Rectal smooth muscle tissue (tissue), 1 donor: ENCODE measurements around the gene STXBP3.

Source experiments
- H3K27ac ChIP-seq: one replicate; pipeline ENCODE4 v1.7.0; 2013; ENCODE audit warnings: low read depth, low read length, inconsistent platforms
- H3K27me3 ChIP-seq: one replicate; pipeline ENCODE4 v1.7.0; 2013; ENCODE audit warnings: low read length; ENCODE audit not compliant: control insufficient read depth, insufficient read depth
- H3K36me3 ChIP-seq: one replicate; pipeline ENCODE4 v1.7.0; 2013; ENCODE audit warnings: low read length; ENCODE audit not compliant: control insufficient read depth, insufficient read depth
- H3K4me1 ChIP-seq: one replicate; pipeline ENCODE4 v1.7.0; 2013; ENCODE audit warnings: low read length; ENCODE audit not compliant: control insufficient read depth, insufficient read depth
- H3K4me3 ChIP-seq: one replicate; pipeline ENCODE4 v1.7.0; 2013; ENCODE audit warnings: low read length
- H3K9ac ChIP-seq: one replicate; pipeline ENCODE4 v1.7.0; 2013; ENCODE audit warnings: low read length

The STXBP3 gene

DNA sequence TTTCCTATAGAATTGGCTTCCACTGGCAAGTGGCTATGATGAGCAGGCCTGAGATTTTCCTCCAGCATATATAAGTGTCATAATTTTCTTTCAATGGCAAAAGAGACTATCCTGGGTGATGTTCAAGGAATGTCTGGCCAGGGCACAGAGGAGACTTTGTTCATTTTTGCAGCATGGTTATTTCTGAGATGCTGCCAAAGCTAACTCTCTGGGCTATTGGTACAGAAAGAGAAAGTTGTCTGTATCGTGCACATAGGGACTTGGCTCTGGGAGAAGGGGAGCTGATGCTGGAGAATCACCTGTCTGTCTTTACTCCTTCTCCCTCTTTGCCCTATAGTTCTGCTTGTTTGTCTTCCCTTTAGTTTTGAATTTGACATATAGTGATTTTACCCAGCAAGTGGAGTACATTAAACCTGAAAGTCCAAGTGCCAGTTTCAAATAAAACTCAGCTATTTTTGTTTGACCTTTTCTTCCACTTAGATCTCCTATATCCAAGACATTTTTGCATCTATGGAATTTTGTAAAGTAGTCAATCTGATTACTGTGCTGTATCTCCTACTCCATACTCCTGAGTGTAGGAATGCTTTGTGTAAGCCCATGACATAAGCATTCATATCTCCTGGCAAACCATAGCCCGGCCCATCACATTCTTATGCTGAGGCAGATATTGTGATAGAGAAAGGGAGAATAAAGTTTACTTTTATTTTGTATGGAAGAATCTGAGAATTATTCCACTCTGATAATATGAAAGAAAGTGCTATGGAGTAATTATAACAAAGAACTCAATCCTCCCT, 29.8 kb upstream of the STXBP3 start:
- no peak overlapping the region for H3K9ac ChIP-seq
- H3K4me3 ChIP-seq: no peak overlapping the region
- no peaks in the 10 kb centered on the region for H3K4me1 ChIP-seq
- H3K27ac ChIP-seq: no peak overlapping the region
- H3K27me3 ChIP-seq: no peaks in the 10 kb centered on the region
- H3K36me3 ChIP-seq: no peaks in the 10 kb centered on the region

DNA sequence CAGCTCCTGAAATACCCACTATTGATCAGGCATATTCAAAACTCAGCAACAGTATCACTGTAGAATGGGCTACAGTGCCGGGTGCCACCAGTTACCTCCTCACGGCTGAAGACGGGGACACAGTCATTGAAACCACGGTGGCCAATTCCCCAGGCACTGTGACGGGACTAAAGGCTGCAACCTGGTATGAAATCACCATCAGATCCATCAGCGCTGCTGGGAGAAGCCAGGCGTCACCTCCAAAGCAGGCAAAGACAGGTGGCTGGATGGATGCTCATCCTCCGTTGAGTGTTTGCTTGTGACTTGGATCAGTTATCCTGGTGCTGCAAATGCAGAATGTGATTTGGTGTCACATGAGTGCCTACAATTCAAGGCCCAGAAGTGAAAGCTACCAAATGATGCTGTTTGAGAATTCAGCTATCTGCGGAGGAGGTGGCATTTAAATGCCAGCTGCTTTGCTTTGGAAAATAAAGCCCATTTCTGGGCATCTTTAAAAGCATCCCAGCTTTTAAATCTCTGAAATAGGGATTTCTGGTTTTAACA, 28.6 kb upstream of the STXBP3 start:
- Histone ChIP-seq H3K36me3 (no peaks in the 10 kb centered on the region), H3K4me1 (no peaks in the 10 kb centered on the region), H3K9ac (no peak overlapping the region), H3K27ac (no peak overlapping the region), H3K27me3 (no peaks in the 10 kb centered on the region), H3K4me3 (no peak overlapping the region)

- no peak overlapping the region for H3K27ac ChIP-seq
- H3K9ac ChIP-seq: no peak overlapping the region
Measured at GRCh38 chr1:108718927-108719655, 27.4 kb upstream of the STXBP3 start.

GRCh38 chr1:108719656-108720435, 26.6 kb upstream of the STXBP3 start:
- Histone ChIP-seq H3K36me3 (no peaks in the 10 kb centered on the region), H3K4me1 (no peaks in the 10 kb centered on the region), H3K27ac (no peak overlapping the region), H3K4me3 (no peak overlapping the region), H3K27me3 (no peaks in the 10 kb centered on the region), H3K9ac (no peak overlapping the region)

More at GRCh38 chr1:108718927-108719655, 27.4 kb upstream of the STXBP3 start:
- Histone ChIP-seq H3K36me3 (no peaks in the 10 kb centered on the region), H3K4me3 (no peak overlapping the region), H3K4me1 (no peaks in the 10 kb centered on the region), H3K27me3 (no peaks in the 10 kb centered on the region)

GRCh38 chr1:108722292-108722691, 24.2 kb upstream of the STXBP3 start:
- H3K27ac ChIP-seq: no peak overlapping the region
- H3K4me1 ChIP-seq: no peaks in the 10 kb centered on the region
- H3K4me3 ChIP-seq: no peak overlapping the region
- no peak overlapping the region for H3K9ac ChIP-seq
- H3K36me3 ChIP-seq: no peaks in the 10 kb centered on the region
- H3K27me3 ChIP-seq: no peaks in the 10 kb centered on the region

- H3K27me3 ChIP-seq: no peaks in the 10 kb centered on the region
- no peak overlapping the region for H3K9ac ChIP-seq
- H3K4me1 ChIP-seq: no peaks in the 10 kb centered on the region
- H3K4me3 ChIP-seq: no peak overlapping the region
- no peaks in the 10 kb centered on the region for H3K36me3 ChIP-seq
- H3K27ac ChIP-seq: no peak overlapping the region
Measured at GRCh38 chr1:108725906-108726305, 20.6 kb upstream of the STXBP3 start.

- H3K36me3 ChIP-seq: no peaks in the 10 kb centered on the region
- H3K27me3 ChIP-seq: no peaks in the 10 kb centered on the region
- H3K4me3 ChIP-seq: no peak overlapping the region
- H3K27ac ChIP-seq: no peak overlapping the region
- H3K9ac ChIP-seq: no peak overlapping the region
- H3K4me1 ChIP-seq: no peaks in the 10 kb centered on the region
Measured at GRCh38 chr1:108728327-108728923, 18.0 kb upstream of the STXBP3 start.

DNA sequence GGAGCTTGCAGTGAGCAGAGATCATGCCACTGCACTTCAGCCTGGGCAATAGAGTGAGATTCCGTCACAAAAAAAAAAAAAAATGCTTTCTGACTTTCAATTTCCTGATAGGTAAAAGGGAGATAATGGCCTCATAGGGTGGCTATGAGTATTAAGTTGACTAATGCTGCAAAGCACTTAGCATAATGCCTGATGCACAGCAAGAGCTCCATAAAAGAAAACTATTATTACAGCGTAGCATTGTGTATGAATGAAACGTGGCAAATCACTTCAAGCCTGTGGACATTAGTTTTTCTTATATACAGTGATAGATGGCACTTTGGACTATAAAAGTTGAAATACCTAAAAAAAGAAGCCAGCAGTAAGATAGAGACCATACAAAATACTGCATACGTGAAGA, 17.0 kb upstream of the STXBP3 start:
- H3K27ac ChIP-seq: no peak overlapping the region
- no peaks in the 10 kb centered on the region for H3K36me3 ChIP-seq
- H3K27me3 ChIP-seq: no peaks in the 10 kb centered on the region
- no peak overlapping the region for H3K9ac ChIP-seq
- no peak overlapping the region for H3K4me3 ChIP-seq
- no peaks in the 10 kb centered on the region for H3K4me1 ChIP-seq

- H3K36me3 ChIP-seq: no peaks in the 10 kb centered on the region
- no peak overlapping the region for H3K4me3 ChIP-seq
- no peaks in the 10 kb centered on the region for H3K27me3 ChIP-seq
- no peak overlapping the region for H3K9ac ChIP-seq
- H3K27ac ChIP-seq: no peak overlapping the region
- H3K4me1 ChIP-seq: no peaks in the 10 kb centered on the region
Measured at GRCh38 chr1:108732398-108732797, 14.1 kb upstream of the STXBP3 start.

DNA sequence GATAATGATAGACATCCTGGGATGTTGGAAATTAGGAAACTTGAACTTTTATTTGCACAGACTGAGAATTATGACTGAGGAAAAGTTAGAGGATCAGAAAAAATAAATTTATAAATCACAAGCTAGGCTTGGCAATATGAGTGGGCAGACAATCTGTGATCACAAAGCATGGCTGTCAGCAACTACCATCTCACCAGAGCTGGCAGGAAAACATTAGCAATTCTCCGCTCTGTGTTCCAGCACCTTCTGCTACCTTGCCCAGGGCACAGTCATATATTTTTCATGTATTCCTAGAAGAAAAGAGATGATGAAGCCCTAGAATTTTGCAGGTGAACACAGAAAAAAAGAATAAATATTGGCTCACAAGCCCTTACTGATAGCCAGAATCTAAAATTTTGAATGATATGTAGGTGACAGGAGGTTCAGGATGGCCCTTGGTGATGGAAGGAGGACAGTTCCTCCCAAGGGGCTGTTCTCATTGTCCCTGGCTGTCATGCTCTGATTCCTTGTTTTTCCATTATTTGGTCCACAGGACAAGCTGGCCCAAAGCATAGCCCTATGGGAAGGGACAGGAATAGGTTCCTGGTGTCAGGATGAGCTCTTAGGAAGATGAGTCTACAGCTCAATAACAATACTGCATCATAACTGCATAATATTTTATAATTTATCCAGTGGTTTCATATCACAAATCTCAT, 12.2 kb upstream of the STXBP3 start:
- Histone ChIP-seq H3K27ac (no peak overlapping the region), H3K36me3 (no peaks in the 10 kb centered on the region), H3K27me3 (no peaks in the 10 kb centered on the region), H3K4me1 (no peaks in the 10 kb centered on the region), H3K9ac (no peak overlapping the region), H3K4me3 (no peak overlapping the region)

GRCh38 chr1:108742253-108742652, 4.2 kb upstream of the STXBP3 start:
- H3K27me3 ChIP-seq: no peaks in the 10 kb centered on the region
- H3K36me3 ChIP-seq: no peaks in the 10 kb centered on the region
- no peak overlapping the region for H3K9ac ChIP-seq
- no peaks in the 10 kb centered on the region for H3K4me1 ChIP-seq
- H3K4me3 ChIP-seq: no peak overlapping the region
- H3K27ac ChIP-seq: no peak overlapping the region
